CD14-positive monocyte (primary cell): Measurements from ENCODE around the gene ZCCHC2. TPM values are rescaled to one million over a fixed set of nuclear protein-coding genes. Genes with fewer than 3 reads are reported as not detected.

Source experiments
- DNase-seq, 3 donors: peaks; one replicate each; pipeline ENCODE4 v3.0.0-alpha.2; 2011 to 2022
- H2AFZ ChIP-seq: 2 replicates; pipeline ENCODE4 v1.6.0; 2012; ENCODE audit warnings: mild to moderate bottlenecking, low read depth, low read length, inconsistent platforms; ENCODE audit not compliant: insufficient read depth, poor library complexity, severe bottlenecking
- H3K27ac ChIP-seq, 2 donors: 1 replicate in 1 of 2; 2 replicates in 1 of 2; pipeline ENCODE4 v1.5.1; 2012 to 2013; ENCODE audit warnings: low read length in 2 of 2, control low read depth in 1 of 2, inconsistent platforms in 1 of 2, low read depth in 1 of 2, mild to moderate bottlenecking in 1 of 2
- H3K27me3 ChIP-seq, 2 donors: one replicate each; pipeline versions ENCODE4 v1.6.0 to v1.6.1; 2011 to 2013; ENCODE audit warnings: low read length in 2 of 2; ENCODE audit not compliant: control insufficient read depth in 2 of 2, insufficient read depth in 2 of 2
- H3K36me3 ChIP-seq, 2 donors: replicated peaks in 1 of 2; 1 replicate in 1 of 2; 2 replicates in 1 of 2; pipeline versions ENCODE4 v1.5.1 to v1.6.1; 2012 to 2013; ENCODE audit warnings: low read length in 2 of 2, control low read depth in 1 of 2, inconsistent platforms in 1 of 2, mild to moderate bottlenecking in 1 of 2; ENCODE audit not compliant: insufficient read depth in 2 of 2, control insufficient read depth in 1 of 2
- H3K4me1 ChIP-seq, 2 donors: 1 replicate in 1 of 2; 2 replicates in 1 of 2; pipeline versions ENCODE4 v1.5.1 to v1.6.1; 2012 to 2013; ENCODE audit warnings: low read length in 2 of 2, control low read depth in 1 of 2, inconsistent platforms in 1 of 2, mild to moderate bottlenecking in 1 of 2, moderate library complexity in 1 of 2; ENCODE audit not compliant: insufficient read depth in 2 of 2, control insufficient read depth in 1 of 2
- H3K4me2 ChIP-seq: replicated peaks from 2 replicates; pipeline ENCODE3; 2012; ENCODE audit warnings: low read length, moderate library complexity, mild to moderate bottlenecking; ENCODE audit not compliant: poor library complexity, severe bottlenecking; ENCODE audit errors: extremely low read depth
- H3K4me3 ChIP-seq, 3 experiments: fragments of 200-600 bp in 1 of 3; sonication (generic) in 1 of 3; replicated peaks in 1 of 3; 1 replicate in 2 of 3; 2 replicates in 1 of 3; pipeline ENCODE4 v1.5.1; 2011 to 2013; ENCODE audit warnings: low read length in 3 of 3, mild to moderate bottlenecking in 3 of 3, control low read depth in 2 of 3, low read depth in 2 of 3, inconsistent platforms in 1 of 3, moderate library complexity in 1 of 3
- H3K79me2 ChIP-seq: 2 replicates; pipeline ENCODE4 v1.6.0; 2012; ENCODE audit warnings: mild to moderate bottlenecking, control low read depth, inconsistent platforms, low read length, moderate library complexity; ENCODE audit not compliant: insufficient read depth
- H3K9ac ChIP-seq: 2 replicates; pipeline ENCODE4 v1.6.0; 2017; ENCODE audit warnings: low read length, mild to moderate bottlenecking; ENCODE audit not compliant: insufficient read depth, poor library complexity, severe bottlenecking
- H3K9me3 ChIP-seq, 2 donors: replicated peaks in 1 of 2; 1 replicate in 1 of 2; 2 replicates in 1 of 2; pipeline versions ENCODE4 v1.5.1 to v1.6.1; 2012 to 2013; ENCODE audit warnings: low read length in 2 of 2, control low read depth in 1 of 2; ENCODE audit not compliant: control insufficient read depth in 1 of 2, insufficient read depth in 1 of 2
- H4K20me1 ChIP-seq: 2 replicates; pipeline ENCODE4 v1.6.0; 2012; ENCODE audit warnings: mild to moderate bottlenecking, low read length, control low read depth, moderate library complexity; ENCODE audit not compliant: insufficient read depth
- H3K27ac Mint-ChIP-seq, 7 donors: one replicate each; pipeline ENCODE4 v1.8.0; 2020; ENCODE audit warnings: mild to moderate bottlenecking in 7 of 7, mixed read lengths in 7 of 7, moderate library complexity in 6 of 7, inconsistent platforms in 2 of 7
- H3K27me3 Mint-ChIP-seq, 3 donors: one replicate each; pipeline ENCODE4 v1.8.0; 2021 to 2022; ENCODE audit warnings: low read depth in 3 of 3, mild to moderate bottlenecking in 3 of 3, mixed read lengths in 3 of 3, moderate library complexity in 3 of 3, inconsistent platforms in 1 of 3
- H3K36me3 Mint-ChIP-seq, 2 donors: one replicate each; pipeline ENCODE4 v1.8.0; 2020; ENCODE audit warnings: mixed read lengths in 2 of 2, inconsistent platforms in 1 of 2, mild to moderate bottlenecking in 1 of 2
- H3K4me1 Mint-ChIP-seq: one replicate; pipeline ENCODE4 v1.8.0; 2020; ENCODE audit warnings: mild to moderate bottlenecking, mixed read lengths
- H3K4me3 Mint-ChIP-seq, 2 donors: one replicate each; pipeline ENCODE4 v1.8.0; 2020; ENCODE audit warnings: mild to moderate bottlenecking in 2 of 2, mixed read lengths in 2 of 2, moderate library complexity in 1 of 2
- H3K9me3 Mint-ChIP-seq, 7 donors: one replicate each; pipeline ENCODE4 v1.8.0; 2020 to 2022; ENCODE audit warnings: mixed read lengths in 7 of 7, mild to moderate bottlenecking in 6 of 7, moderate library complexity in 6 of 7, inconsistent platforms in 2 of 7
- CTCF ChIP-seq: fragments of 200-600 bp; IDR thresholded peaks from one replicate; pipeline ENCODE4 v1.8.0; 2022; ENCODE audit warnings: antibody characterized with exemption, mild to moderate bottlenecking
- WGBS: methylation state at CpG from one replicate; pipeline ENCODE4 v1.1.5; 2013; ENCODE audit warnings: missing lambda C conversion rate; ENCODE audit not compliant: insufficient coverage; 5-methylcytosine and 5-hydroxymethylcytosine counted together
- intact Hi-C, 2 donors: fragments of 100-400 bp; cut with micrococcal nuclease; formaldehyde crosslinking; loops; one replicate each; pipeline versions ENCODE4 v1.15.0 to v1.15.1; 2023
- polyA plus RNA-seq, 3 donors: library from polyadenylated mRNA; depleted of rRNA in 1 of 3; unstranded in 2 of 3; stranded (reverse) in 1 of 3; fragments of 300-500 nt in 2 of 3; fragments of >200 nt in 1 of 3; fragmentation: Illumina TruSeq in 2 of 3; gene quantifications; 1 replicate in 2 of 3; 2 replicates in 1 of 3; pipeline ENCODE4 v1.2.3, GENCODE V29; 2012 to 2021

The ZCCHC2 gene
- polyA plus RNA-seq, 3 donors = 0.59 to 24.9 (median 0.71) TPM

- H3K27ac Mint-ChIP-seq = peak overlapping the region in 1 of 7 donors; percentile 37
- intact Hi-C loops = no loop called here
- Histone ChIP-seq H3K27ac (no peak overlapping the region), H3K9me3 (no peaks in the 10 kb centered on the region), H4K20me1 (no peaks in the 10 kb centered on the region), H2AFZ (no peak overlapping the region), H3K9ac (no peak overlapping the region), H3K27me3 (peaks cover 0 to 21% of the 10 kb centered on the region in 2 donors), H3K4me1 (peaks cover 0 to 8% of the 10 kb centered on the region in 2 donors), H3K4me3 (no peak overlapping the region), H3K79me2 (no peaks in the 10 kb centered on the region), H3K36me3 (no peaks in the 10 kb centered on the region), H3K4me2 (no peak overlapping the region)
- no peaks in the 10 kb centered on the region for H3K36me3 Mint-ChIP-seq
- no peak for DNase-seq
- TF ChIP-seq CTCF = no peak
- WGBS = 90% methylated on average over 2 of the region's 4 CpGs
- H3K9me3 Mint-ChIP-seq = peaks cover 0 to 2% (median 0%) of the 10 kb centered on the region in 7 donors
- H3K4me1 Mint-ChIP-seq = peaks cover 25% of the 10 kb centered on the region
- H3K27me3 Mint-ChIP-seq = peaks cover 8 to 26% (median 11%) of the 10 kb centered on the region in 3 donors
- no peak overlapping the region for H3K4me3 Mint-ChIP-seq
These were observed 89.4 kb downstream of the ZCCHC2 start for GRCh38 chr18:62612289-62612645.

GRCh38 chr18:62612776-62613175 lies 90.0 kb downstream of the ZCCHC2 start:
- no peak for TF ChIP-seq CTCF
- H3K9me3 Mint-ChIP-seq = no peaks in the 10 kb centered on the region
- Histone ChIP-seq H3K27me3 (peaks cover 0 to 21% of the 10 kb centered on the region in 2 donors), H3K79me2 (no peaks in the 10 kb centered on the region), H3K27ac (no peak overlapping the region), H2AFZ (no peak overlapping the region), H3K4me3 (no peak overlapping the region), H3K36me3 (no peaks in the 10 kb centered on the region), H3K9me3 (no peaks in the 10 kb centered on the region), H4K20me1 (no peaks in the 10 kb centered on the region), H3K4me2 (no peak overlapping the region), H3K9ac (no peak overlapping the region), H3K4me1 (peaks cover 0 to 8% of the 10 kb centered on the region in 2 donors)
- DNase-seq = peak; percentile 6 to 39 (median 14)
- intact Hi-C loops = no loop called here
- no CpG with 5 or more reads among the region's 4 CpGs for WGBS
- H3K27ac Mint-ChIP-seq = no peak overlapping the region
- peaks cover 8 to 24% (median 11%) of the 10 kb centered on the region in 3 donors for H3K27me3 Mint-ChIP-seq
- no peak overlapping the region for H3K4me3 Mint-ChIP-seq
- H3K4me1 Mint-ChIP-seq = peaks cover 25% of the 10 kb centered on the region
- no peaks in the 10 kb centered on the region for H3K36me3 Mint-ChIP-seq
